ENCODE results near the gene PDK1.
"Not testable (repeated sequence)": the region's sequence is repeated elsewhere in the genome, so short reads cannot be mapped to it uniquely, and the experiment has no call there.

Gene PDK1

DNA sequence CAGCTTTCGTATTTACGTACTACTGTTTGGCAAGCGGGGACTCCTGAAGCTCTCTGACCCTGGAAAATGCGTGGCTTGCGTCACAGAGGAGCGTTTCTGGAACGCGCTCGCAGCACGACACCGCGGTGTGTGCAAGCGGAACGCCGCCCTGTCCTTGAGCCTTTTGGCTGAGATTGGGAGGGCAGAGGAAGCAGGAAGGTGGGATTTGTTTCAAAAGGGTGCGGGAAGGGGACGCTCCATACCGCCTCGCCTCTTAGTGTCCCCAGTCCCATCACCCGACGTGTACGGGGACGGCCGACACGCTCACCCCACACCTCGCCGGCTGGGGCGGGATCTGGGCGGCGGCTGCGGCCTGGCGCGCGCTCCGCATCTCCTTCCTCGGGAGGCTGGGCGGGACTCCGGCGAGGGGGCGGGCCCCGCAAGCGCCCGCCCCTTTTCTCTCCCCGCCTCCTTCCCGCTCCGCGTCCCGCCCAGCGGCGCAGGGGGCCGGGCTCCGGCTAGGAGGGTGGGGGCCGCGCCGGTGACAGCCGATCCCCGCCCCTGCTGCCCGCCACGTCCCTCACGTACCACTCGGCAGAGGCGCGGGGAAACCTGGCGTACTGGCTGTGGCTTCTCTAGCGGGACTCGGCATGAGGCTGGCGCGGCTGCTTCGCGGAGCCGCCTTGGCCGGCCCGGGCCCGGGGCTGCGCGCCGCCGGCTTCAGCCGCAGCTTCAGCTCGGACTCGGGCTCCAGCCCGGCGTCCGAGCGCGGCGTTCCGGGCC lies at the start of gene PDK1:
Gene PDK1 (plus strand): TSS at position 569 of the 762 bp plus-strand sequence. CDS start 61 bp downstream, at position 630.
- peak; percentile 85 to 87 for DNase-seq (ENCODE audit: low read depth in 2 of 2)

- no peak for DNase-seq (ENCODE audit: low read depth in 2 of 2)
These were observed 48.7 kb upstream of the PDK1 start for GRCh38 chr2:172507199-172507598.

DNA sequence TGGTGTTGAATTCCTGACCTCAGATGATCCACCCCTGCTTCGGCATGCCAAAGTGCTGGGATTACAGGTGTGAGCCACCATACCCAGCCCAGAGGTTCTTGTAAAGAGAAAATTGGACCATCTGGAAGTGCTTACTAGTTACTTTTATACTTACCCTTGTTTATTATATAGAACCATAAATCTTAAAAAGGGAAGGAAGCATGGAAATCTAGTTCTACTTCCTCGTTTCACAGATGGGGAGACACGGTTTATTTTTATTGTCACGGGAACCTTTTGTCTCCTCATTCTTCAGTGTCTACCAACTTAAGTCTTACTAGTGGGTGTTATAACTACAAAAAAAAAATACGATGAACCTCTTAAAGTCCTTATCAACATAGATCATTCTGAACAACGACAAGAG lies 45.8 kb upstream of the PDK1 start:
- DNase-seq (ENCODE audit: low read depth in 2 of 2), result no peak

GRCh38 chr2:172510548-172510947 lies 45.3 kb upstream of the PDK1 start:
- DNase-seq (ENCODE audit: low read depth in 2 of 2), result no peak

DNA sequence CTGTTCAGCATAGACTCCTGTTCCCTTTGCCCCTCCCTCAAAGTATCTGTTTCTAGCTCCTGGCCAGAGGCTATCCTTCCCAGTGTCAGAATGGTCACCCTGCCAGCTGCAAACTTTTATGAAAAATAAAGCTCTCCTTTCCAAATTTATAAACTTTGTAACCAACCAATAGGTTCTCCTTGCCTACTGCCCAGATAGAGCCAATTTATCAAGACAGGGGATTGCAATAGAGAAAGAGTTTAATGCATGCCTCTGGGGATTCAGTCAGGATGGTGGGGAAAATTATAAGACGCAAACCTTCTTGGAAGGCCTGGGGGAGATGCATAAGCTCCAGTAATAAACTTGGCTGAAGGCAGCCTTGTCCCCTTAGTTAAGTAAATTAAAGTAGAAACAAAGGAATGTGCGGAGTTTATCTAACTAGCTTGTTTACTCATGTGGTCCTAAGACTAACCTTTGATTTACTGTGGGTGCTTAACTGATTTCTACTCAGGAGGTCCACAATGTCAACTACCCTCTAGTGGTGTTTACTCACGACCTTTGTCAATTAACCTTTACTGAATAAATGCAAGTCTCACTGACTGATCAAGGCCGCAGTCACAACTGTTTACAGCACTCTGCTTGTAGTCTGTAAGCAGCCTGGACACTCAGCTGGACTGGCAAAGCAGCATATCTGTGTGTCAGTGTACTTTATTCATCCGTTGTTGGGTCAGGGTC lies 42.9 kb upstream of the PDK1 start:
- DNase-seq (ENCODE audit: low read depth in 2 of 2), result no peak

GRCh38 chr2:172513524-172513900 lies 42.4 kb upstream of the PDK1 start:
- DNase-seq (ENCODE audit: low read depth in 2 of 2), result no peak

GRCh38 chr2:172513935-172514586 lies 41.8 kb upstream of the PDK1 start:
- no peak for DNase-seq (ENCODE audit: low read depth in 2 of 2)

DNA sequence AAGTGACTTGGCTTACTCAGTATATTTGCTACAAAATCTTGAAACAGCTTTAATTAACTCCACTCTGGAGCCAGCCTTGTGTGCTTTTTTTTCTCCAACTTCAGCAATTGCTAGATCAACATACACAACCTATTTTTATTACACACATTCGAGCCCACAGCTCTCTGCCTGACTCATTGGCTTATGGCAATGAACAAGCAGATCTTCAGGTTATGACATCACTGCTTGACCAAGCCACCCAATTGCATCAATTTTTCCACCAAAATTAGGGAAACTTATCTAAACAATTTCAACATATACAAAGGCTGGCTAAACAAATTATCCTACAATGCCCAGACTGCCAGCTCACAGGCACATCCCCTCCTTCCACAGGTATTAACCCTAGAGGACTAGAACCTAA lies 39.6 kb upstream of the PDK1 start:
- no peak for DNase-seq (ENCODE audit: low read depth in 2 of 2)

- DNase-seq (ENCODE audit: low read depth in 2 of 2), result no peak
These were observed 36.9 kb upstream of the PDK1 start for GRCh38 chr2:172518995-172519394.

DNA sequence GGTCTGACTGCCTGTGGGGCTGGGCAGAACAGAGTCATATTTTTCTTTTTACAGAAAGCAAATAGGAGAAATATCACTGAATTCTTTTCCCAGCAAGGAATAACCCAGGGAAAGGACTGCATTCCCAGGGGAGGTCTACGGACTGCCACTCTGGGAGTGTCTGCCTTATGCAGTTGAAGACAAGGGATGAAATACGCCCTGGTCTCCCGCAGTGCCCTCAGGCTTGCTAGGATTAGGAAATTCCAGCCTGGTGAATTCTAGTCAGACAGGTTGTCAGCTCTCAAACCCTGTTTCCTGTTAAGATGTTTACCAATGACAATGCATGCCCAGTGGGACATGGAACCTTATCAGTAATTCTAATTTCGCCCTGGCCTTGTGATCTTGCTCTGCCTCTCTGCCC lies 30.3 kb upstream of the PDK1 start:
- DNase-seq (ENCODE audit: low read depth in 2 of 2), result no peak

GRCh38 chr2:172531309-172531708 lies 24.6 kb upstream of the PDK1 start:
- no peak for DNase-seq (ENCODE audit: low read depth in 2 of 2)

- not testable (repeated sequence) for DNase-seq (ENCODE audit: low read depth in 2 of 2)
These were observed 23.4 kb upstream of the PDK1 start for GRCh38 chr2:172532461-172532860.

DNA sequence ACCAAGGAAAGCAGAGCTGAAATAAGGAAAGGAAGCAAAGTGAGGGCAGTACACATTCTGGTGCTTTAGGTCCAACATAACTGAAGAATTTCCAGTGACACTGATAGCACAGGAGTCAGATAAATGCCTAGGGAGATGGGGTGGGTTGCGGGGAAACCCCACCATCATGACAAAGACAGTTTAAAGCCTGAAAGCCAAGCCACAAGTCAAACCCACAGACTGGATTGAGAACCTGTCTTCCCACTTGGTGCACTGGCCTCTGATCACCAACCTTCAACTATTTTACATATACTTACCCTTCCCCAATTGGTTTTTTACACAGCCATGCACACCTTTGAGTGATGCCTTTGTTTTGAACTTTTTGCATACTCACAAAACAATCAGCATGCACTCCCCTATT lies 22.2 kb upstream of the PDK1 start:
- no peak for DNase-seq (ENCODE audit: low read depth in 2 of 2)

DNA sequence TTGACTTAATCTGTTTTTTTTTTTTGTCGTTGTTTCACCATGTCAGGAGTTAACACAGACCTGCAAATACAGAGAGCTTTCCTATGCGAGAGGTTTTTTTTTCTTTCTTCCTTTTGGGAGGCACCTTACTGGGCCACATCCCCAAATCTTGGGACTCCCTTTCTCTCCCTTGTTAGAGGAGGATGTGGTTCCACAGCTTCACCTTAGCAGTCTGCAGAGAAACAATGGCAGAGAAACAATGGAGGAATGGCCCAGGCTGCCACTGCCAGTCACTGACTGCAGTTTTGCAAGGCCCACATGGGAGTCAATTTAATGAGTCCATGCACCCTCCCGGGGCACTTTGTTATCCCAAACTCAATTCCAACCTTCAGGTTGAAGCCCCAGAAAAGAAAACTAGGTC lies 20.8 kb upstream of the PDK1 start:
- no peak for DNase-seq (ENCODE audit: low read depth in 2 of 2)

GRCh38 chr2:172537851-172538250 lies 18.0 kb upstream of the PDK1 start:
- DNase-seq (ENCODE audit: low read depth in 2 of 2), result not testable (repeated sequence)

DNA sequence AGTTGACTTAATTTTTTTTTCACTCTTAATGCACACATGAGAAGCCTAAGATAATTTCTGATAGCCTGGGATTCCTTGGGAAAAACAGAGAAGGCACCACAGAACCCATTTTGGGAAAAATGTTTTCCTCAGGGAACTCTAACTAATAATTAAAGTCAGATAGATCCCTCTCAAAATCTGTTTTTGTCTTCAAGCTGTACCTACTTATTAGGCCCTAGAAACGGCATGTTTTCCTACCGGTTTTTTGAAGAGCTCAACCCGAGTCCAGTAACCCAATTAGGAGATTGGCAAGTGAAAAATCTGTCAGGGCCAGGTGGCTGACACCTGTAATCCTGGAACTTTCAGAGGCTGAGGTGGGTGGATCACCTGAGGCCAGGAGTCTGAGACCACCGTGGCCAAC lies 16.1 kb upstream of the PDK1 start:
- DNase-seq (ENCODE audit: low read depth in 2 of 2), result no peak

GRCh38 chr2:172540421-172540820 lies 15.5 kb upstream of the PDK1 start:
- DNase-seq (ENCODE audit: low read depth in 2 of 2), result no peak

- DNase-seq (ENCODE audit: low read depth in 2 of 2), result no peak
These were observed 10.3 kb upstream of the PDK1 start for GRCh38 chr2:172545408-172546075.

DNA sequence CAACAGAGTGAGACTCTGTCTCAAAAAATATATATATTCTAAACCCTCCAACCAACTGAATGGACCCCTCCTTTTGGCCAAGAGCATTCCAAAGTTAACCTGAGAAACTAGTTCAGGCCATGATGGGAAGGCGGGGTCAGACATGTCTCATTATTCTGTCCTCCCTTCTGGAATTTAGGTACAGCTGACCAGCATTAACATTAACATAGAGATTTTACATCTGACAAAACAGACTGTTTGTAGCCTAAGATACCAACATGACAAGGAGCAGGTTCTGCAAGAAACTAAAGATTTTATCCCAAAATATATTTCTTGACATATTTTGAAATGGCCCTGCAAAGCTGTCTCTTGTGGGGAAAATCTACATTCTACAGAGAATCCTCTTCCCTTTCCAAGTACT lies 6.8 kb upstream of the PDK1 start:
- no peak for DNase-seq (ENCODE audit: low read depth in 2 of 2)

GRCh38 chr2:172549802-172550201 lies 6.1 kb upstream of the PDK1 start:
- DNase-seq (ENCODE audit: low read depth in 2 of 2), result not testable (repeated sequence)

GRCh38 chr2:172550419-172550818 lies 5.5 kb upstream of the PDK1 start:
- DNase-seq (ENCODE audit: low read depth in 2 of 2), result no peak

DNA sequence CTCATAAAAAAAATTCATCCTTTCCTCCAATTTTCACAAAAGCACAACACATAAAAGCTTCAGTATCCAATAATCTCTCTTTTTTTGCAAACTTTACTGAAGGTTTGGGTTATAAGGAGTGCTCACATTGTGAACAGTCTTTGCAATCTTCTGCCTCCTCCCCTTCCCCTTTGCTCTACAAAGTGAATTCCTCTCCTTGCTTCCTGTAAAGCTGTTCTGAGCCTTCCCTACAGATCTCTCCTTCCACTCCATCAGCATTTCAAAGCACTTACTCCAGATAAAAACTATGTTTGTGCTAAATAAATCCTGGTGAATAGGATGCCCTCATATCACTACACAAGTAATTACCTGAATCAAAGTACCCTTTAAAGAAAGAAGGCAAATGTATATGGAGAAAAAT lies 4.6 kb upstream of the PDK1 start:
- no peak for DNase-seq (ENCODE audit: low read depth in 2 of 2)

All from stimulated activated CD8-positive, alpha-beta memory T cell treated with anti-CD3 and anti-CD28 coated beads, Interleukin-15, amount 100 ng/mL, for 48 hours (primary cell).